ENCODE results near the gene LPCAT2.
"Not testable (repeated sequence)": the region's sequence is repeated elsewhere in the genome, so short reads cannot be mapped to it uniquely, and the experiment has no call there.

LPCAT2 gene

GRCh38 chr16:55615670-55616069, 106.8 kb downstream of the LPCAT2 start:
- not testable (repeated sequence) for DNase-seq

- no peak for DNase-seq
Measured at GRCh38 chr16:55621771-55622170, 112.9 kb downstream of the LPCAT2 start.

- no peak for DNase-seq
Measured at GRCh38 chr16:55622272-55622671, 113.4 kb downstream of the LPCAT2 start.

GRCh38 chr16:55622930-55623561, 114.2 kb downstream of the LPCAT2 start:
- DNase-seq: no peak

- no peak for DNase-seq
Measured at GRCh38 chr16:55623640-55624039, 114.8 kb downstream of the LPCAT2 start.

GRCh38 chr16:55624696-55625095, 115.8 kb downstream of the LPCAT2 start:
- DNase-seq: no peak

GRCh38 chr16:55625843-55626242, 117.0 kb downstream of the LPCAT2 start:
- no peak for DNase-seq

- no peak for DNase-seq
Measured at GRCh38 chr16:55628306-55628968, 119.6 kb downstream of the LPCAT2 start.

- DNase-seq: no peak
Measured at GRCh38 chr16:55630774-55631173, 121.9 kb downstream of the LPCAT2 start.

GRCh38 chr16:55632259-55632658, 123.4 kb downstream of the LPCAT2 start:
- no peak for DNase-seq

- DNase-seq: no peak
Measured at GRCh38 chr16:55634193-55634592, 125.3 kb downstream of the LPCAT2 start.
